Ishikawa (cell line): ENCODE data around the gene TC2N.

Experiments used
- CEBPB ChIP-seq: IDR thresholded peaks from 2 replicates; pipeline ENCODE4 v1.6.1; 2012
- CREB1 ChIP-seq: IDR thresholded peaks from 2 replicates; pipeline ENCODE4 v1.6.1; 2012; ENCODE audit warnings: low read depth
- EP300 ChIP-seq: IDR thresholded peaks from 2 replicates; pipeline ENCODE4 v1.6.1; 2012; ENCODE audit warnings: borderline replicate concordance
- MAX ChIP-seq: IDR thresholded peaks from 2 replicates; pipeline ENCODE4 v1.6.1; 2012
- REST ChIP-seq: IDR thresholded peaks from 2 replicates; pipeline ENCODE4 v1.6.1; 2012; ENCODE audit warnings: low read depth, mild to moderate bottlenecking
- TAF1 ChIP-seq: IDR thresholded peaks from 2 replicates; pipeline ENCODE4 v1.6.1; 2012; ENCODE audit warnings: low read depth, mild to moderate bottlenecking

GRCh38 chr14:91861091-91861490, 6.2 kb downstream of the TC2N start:
- TF ChIP-seq MAX: no peak
- no peak for TF ChIP-seq REST
- no peak for TF ChIP-seq TAF1
- TF ChIP-seq EP300: no peak
- TF ChIP-seq CEBPB: no peak
- TF ChIP-seq CREB1: no peak
